Activated naive CD4-positive, alpha-beta T cell treated with anti-CD3 and anti-CD28 coated beads, Interleukin-2, amount 50 U/mL, for 16 hours (primary cell): ENCODE results near the gene RASGRP3.
A peak's percentile ranks its signal among the peaks of the same experiment; 100 is the strongest.
"Not testable (repeated sequence)": the region's sequence is repeated elsewhere in the genome, so short reads cannot be mapped to it uniquely, and the experiment has no call there.

Source experiments
- DNase-seq: peaks from one replicate; pipeline ENCODE4 v3.0.0-alpha.2; 2020

Gene RASGRP3

DNA sequence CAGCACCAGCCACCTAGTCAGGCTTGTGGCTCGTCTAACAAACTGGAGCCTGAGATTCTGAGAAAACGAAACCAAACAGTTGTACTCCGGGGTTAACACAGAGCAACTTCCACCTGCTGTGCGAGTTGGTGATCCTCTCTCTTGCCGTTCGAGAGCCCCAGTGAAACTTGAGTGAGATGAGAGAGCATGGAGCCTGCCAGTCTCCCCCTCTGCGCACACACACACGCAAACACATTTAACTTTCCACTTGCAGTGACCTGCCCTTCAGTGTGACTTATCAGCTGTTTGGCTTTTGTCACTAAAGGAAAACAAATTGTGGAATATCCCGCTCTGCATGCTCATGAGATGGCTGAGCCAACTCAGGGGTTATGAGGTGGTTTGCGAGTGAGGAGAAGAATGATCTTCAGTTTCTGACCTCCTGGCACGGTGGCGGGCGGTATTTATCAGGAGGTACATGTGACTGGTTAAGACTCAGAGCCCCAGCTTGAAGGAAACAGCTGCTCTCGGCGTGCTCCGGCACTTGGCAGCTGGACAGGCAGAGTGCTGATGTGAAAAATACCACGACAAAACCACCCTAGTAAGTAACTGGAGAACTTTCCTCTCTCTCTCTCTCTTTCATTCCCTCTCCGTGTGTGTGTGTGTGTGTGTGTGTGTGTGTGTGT is at the start of gene RASGRP3:
Gene RASGRP3 (plus strand): TSS at position 519 of the 662 bp plus-strand sequence. CDS start 38,488 bp downstream, outside the sequence.
- DNase-seq, result peak; percentile 51

GRCh38 chr2:33426666-33427231 is 49.7 kb upstream of the RASGRP3 start:
- DNase-seq, result no peak

- no peak for DNase-seq
Observed at GRCh38 chr2:33430077-33430476, 46.4 kb upstream of the RASGRP3 start.

DNA sequence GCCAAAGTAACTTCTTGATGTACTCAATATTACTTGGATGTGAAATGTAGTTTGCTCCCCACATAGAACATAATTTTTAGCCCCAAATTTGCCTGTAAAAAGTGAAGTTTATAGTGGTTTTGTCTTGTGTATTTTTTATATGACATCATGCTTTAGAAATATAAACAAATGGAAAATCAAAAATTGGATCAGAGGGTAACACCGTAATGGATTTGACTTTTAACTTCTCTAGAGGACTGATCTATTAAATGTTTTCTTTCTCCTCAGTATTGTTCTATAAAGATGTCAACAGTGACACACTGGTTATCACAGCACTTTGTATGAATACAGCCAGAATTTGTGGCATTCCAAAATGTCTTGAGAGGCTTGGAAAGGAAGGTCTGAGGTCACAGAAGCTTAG is 45.6 kb upstream of the RASGRP3 start:
- DNase-seq, result no peak

GRCh38 chr2:33432871-33433270 is 43.6 kb upstream of the RASGRP3 start:
- DNase-seq, result no peak

- DNase-seq, result no peak
Observed at GRCh38 chr2:33433279-33434235, 42.9 kb upstream of the RASGRP3 start.

GRCh38 chr2:33435518-33435917 is 40.9 kb upstream of the RASGRP3 start:
- DNase-seq, result no peak

- no peak for DNase-seq
Observed at GRCh38 chr2:33436083-33436482, 40.4 kb upstream of the RASGRP3 start.

- DNase-seq, result no peak
Observed at GRCh38 chr2:33437297-33437696, 39.2 kb upstream of the RASGRP3 start.

GRCh38 chr2:33437815-33438214 is 38.6 kb upstream of the RASGRP3 start:
- DNase-seq, result no peak

DNA sequence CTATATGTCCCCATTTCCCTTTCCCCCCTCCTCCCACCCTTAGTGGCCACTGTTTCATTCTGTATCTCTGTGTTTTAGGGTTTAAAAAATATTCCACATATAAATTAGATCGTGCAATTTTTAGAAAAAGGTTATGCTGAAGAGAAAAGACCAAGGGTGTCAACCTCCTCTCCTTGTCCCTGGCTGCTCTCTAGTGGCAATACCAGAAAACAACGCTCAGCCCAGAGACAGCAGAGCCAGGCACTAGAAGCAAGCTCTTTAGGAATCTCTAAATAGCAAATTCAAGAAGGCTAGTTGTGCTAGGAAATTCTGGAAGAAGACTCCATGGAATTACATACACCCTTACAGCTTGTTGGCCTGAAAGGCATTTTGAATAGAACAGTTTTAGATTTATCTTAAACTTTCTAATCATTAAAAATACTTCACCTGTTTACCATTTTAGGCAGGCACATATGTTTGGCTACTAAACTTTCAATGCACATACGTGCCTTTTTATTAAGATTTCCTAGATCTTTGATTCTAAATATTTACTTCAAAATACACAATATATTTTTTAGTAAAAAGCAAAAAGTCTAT is 35.1 kb upstream of the RASGRP3 start:
- DNase-seq, result no peak

GRCh38 chr2:33442052-33442451 is 34.4 kb upstream of the RASGRP3 start:
- not testable (repeated sequence) for DNase-seq

DNA sequence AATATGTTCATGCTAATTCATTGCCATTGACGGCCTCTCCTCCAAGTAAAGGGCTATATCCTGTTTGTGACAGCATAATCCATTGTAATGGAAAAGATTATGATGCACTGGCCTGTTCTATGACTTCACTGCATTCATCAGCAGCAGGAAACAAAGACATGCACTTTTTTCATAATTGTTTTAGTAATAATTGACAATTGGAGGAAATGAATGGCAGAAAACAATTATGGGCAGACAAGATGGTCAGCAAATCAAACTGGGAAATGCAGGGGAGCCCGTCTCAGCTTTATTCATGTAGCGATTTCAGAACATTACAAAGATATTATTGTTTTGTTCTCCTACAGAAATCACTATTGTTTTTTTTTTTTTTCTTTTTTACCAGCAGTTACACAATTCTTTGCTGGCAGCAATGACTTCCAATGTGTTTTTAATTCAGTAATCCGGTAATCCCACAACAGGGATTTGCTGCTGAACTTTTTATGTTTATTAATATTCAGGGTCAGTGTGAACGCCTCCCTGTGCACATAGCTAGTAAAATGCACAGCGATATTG is 33.8 kb upstream of the RASGRP3 start:
- no peak for DNase-seq

DNA sequence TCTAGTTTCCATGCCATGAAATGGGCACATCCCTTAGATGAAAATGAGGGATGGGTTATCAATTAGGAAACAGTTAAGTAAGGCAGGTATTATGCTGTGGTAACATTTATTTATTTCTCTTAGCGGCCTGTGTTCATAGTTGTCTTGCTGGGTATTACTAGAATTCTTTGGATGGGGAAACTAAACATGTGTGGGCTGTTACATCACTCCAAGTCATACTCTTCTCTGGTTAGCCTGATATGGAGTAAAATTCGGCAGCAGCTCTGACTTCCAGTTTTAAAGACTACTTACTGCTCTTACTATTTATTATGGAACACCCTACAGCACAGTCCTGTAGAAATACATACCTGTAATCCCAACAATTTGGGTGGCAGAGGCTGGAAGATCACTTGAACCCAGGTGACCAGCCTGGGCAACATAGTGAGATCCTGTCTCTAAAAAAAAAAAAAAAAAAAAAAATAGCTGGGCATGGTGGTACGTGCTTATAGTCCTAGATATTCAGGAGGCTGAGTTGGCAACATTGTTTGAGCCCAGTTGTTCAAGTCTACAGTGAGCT is 33.1 kb upstream of the RASGRP3 start:
- DNase-seq, result no peak

DNA sequence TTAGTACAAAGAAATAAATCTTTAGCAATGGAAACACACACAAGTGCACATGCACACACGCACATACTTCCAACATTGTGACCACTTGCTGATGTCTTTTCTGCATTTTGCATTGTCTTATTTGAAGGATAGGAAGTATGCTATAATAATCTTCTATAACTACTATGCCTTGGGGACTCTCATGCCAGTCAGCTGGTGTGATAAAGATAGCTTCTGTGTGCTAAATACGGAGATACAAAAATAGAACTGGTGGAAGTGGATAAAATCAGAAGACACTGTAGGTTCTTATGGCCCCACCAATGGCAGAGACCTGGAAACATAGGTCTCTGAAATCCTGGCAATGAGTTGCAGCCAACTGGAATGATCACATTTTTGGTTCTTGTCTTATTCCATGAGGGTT is 31.5 kb upstream of the RASGRP3 start:
- no peak for DNase-seq

DNA sequence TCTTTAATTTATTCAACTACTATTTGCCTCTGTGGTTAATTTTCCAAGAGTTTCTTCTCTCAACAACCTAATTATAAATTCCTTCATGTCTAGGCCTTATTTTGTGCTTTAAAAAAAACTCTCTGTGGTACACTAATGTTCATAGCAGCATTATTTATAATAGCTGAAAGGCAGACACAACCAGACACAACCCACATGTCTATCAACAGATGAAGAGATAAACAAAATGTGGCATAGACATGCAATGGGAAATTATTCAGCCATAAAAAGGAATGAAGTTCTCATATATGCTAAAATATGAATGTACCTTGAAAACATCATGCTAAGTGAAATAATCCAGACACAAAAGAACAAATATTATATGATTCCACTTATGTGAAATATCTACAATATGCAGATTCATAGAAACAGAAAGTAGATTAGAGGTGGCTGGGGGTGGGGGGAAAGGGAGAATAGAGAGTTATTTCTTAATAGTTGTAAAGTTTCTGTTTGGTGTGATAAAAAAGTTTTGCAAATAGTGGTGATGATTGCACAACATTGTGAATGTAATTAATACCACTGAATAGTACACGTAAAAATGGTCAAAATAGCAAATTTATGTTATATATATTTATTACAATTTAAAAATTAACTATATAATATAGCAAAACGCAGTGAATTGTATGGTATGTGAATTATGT is 28.1 kb upstream of the RASGRP3 start:
- no peak for DNase-seq

DNA sequence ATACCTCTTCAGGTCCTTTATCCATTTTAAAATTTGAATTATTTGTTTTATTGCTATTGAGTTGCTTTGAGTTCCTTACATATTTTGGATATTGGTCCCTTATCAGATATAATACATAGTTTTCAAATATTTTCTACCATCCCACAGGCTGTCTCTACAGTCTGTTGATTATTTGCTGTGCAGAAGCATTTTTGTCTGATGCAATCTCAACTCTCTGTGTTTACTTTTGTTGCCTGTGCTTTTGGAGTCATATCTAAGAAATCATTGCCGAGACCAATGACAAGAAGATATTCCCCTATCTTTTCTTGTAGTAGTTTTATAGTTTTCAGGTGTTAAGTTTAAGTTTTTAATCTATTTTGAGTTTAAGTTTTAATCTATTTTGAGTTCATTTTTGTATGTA is 25.2 kb upstream of the RASGRP3 start:
- DNase-seq, result no peak

GRCh38 chr2:33451825-33452224 is 24.6 kb upstream of the RASGRP3 start:
- no peak for DNase-seq

DNA sequence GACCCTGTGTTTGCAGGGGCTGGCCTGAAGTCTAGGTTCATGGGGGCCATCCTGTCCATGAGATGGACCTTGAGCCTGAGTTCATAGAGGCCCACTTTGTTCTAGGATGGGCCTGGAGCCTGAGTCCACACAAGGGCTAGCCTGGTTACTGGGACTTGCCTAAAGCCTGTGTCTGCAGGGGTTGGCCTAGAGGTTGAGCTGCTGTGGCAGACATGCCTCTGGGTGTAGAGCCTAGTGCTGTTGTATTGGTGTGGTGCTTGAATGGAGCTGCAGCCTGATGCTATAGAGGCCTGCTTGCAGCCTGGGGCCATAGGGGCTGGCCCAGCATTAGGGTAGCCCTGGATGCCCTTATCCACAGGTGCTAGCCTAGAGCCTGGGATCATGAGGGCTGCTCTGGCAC is 23.9 kb upstream of the RASGRP3 start:
- no peak for DNase-seq

DNA sequence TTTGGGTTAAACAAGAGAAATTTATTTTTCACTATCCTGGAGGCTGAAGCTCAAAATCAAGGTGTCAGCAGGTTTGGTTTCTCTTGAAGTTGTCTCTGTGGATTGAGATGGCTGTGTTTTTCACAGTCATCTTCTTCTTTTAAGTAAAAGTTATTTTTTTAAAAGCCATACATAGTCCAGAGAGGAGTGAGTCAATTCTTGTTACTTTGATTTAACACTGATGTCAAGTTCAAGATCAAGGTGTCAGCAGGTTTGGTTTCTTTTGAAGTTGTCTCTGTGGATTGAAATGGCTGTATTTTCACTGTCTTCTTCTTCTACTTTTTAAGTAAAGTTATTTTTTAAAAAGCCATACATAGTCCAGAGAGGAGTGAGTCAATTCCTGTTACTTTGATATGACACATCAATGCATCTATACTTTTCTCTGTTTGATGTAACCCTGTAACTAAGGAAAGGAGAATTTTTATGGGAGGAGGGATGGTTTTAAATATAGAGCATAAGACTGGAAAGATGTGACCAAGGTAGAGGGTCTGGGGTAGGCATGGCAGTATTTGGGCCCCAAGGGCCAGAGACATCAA is 22.5 kb upstream of the RASGRP3 start:
- no peak for DNase-seq

GRCh38 chr2:33457556-33458247 is 18.7 kb upstream of the RASGRP3 start:
- no peak for DNase-seq
